GM18870 (cell line): ENCODE measurements around the gene CSNK1E.
"Not testable (repeated sequence)": the region's sequence is repeated elsewhere in the genome, so short reads cannot be mapped to it uniquely, and the experiment has no call there.

ENCODE experiments used
- ATAC-seq: cut with Tn5 transposase; IDR thresholded peaks from one replicate; pipeline ENCODE4 v1.9.1; 2021; ENCODE audit warnings: moderate library complexity; ENCODE audit not compliant: unreplicated experiment

The CSNK1E gene

GRCh38 chr22:38317122-38317994 lies at the start of gene CSNK1E:
Gene CSNK1E, minus strand, starts transcription at chr22:38317433. Its CDS starts 3,276 bp downstream, at chr22:38314157.
- no peak for ATAC-seq

- ATAC-seq, result not testable (repeated sequence)
These were observed 48.6 kb upstream of the CSNK1E start for GRCh38 chr22:38365829-38366228.

- ATAC-seq, result not testable (repeated sequence)
These were observed 47.9 kb upstream of the CSNK1E start for GRCh38 chr22:38365174-38365573.

GRCh38 chr22:38360560-38360959 lies 43.3 kb upstream of the CSNK1E start:
- not testable (repeated sequence) for ATAC-seq

- ATAC-seq, result not testable (repeated sequence)
These were observed 42.6 kb upstream of the CSNK1E start for GRCh38 chr22:38359817-38360216.

- not testable (repeated sequence) for ATAC-seq
These were observed 40.7 kb upstream of the CSNK1E start for GRCh38 chr22:38357971-38358370.

GRCh38 chr22:38355275-38355674 lies 38.0 kb upstream of the CSNK1E start:
- no peak for ATAC-seq

GRCh38 chr22:38353701-38354100 lies 36.5 kb upstream of the CSNK1E start:
- no peak for ATAC-seq

- no peak for ATAC-seq
These were observed 36.0 kb upstream of the CSNK1E start for GRCh38 chr22:38353142-38353629.

GRCh38 chr22:38352436-38352835 lies 35.2 kb upstream of the CSNK1E start:
- no peak for ATAC-seq

- no peak for ATAC-seq
These were observed 33.5 kb upstream of the CSNK1E start for GRCh38 chr22:38350444-38351359.

GRCh38 chr22:38348751-38349496 lies 31.7 kb upstream of the CSNK1E start:
- ATAC-seq, result no peak

- no peak for ATAC-seq
These were observed 30.9 kb upstream of the CSNK1E start for GRCh38 chr22:38347944-38348750.

GRCh38 chr22:38347181-38347943 lies 30.1 kb upstream of the CSNK1E start:
- no peak for ATAC-seq

GRCh38 chr22:38346506-38346905 lies 29.3 kb upstream of the CSNK1E start:
- ATAC-seq, result no peak

- no peak for ATAC-seq
These were observed 28.5 kb upstream of the CSNK1E start for GRCh38 chr22:38345782-38346181.

GRCh38 chr22:38339893-38340292 lies 22.7 kb upstream of the CSNK1E start:
- not testable (repeated sequence) for ATAC-seq

- no peak for ATAC-seq
These were observed 21.6 kb upstream of the CSNK1E start for GRCh38 chr22:38338772-38339379.

GRCh38 chr22:38336699-38337098 lies 19.5 kb upstream of the CSNK1E start:
- ATAC-seq, result no peak
